HepG2 (cell line): ENCODE data around the gene ZSCAN2. TPM values are rescaled to one million over a fixed set of nuclear protein-coding genes. Genes with fewer than 3 reads are reported as not detected.

Source experiments
- DMTF1 ChIP-seq: sonication (generic); formaldehyde crosslinking; IDR thresholded peaks from 2 replicates; pipeline ENCODE4 v1.4.0; 2020; ENCODE audit warnings: mild to moderate bottlenecking, missing genetic modification reagents
- HDAC1 ChIP-seq: sonication (generic); formaldehyde crosslinking; IDR thresholded peaks from 2 replicates; pipeline ENCODE4 v1.5.1; 2020; ENCODE audit warnings: mild to moderate bottlenecking, missing genetic modification reagents
- KIAA2018 ChIP-seq: sonication (generic); formaldehyde crosslinking; IDR thresholded peaks from 2 replicates; pipeline ENCODE4 v1.5.0; 2020; ENCODE audit warnings: mild to moderate bottlenecking, missing genetic modification reagents, borderline replicate concordance
- SMAD3 ChIP-seq: sonication (generic); formaldehyde crosslinking; IDR thresholded peaks from 2 replicates; pipeline ENCODE4 v1.4.0; 2020; ENCODE audit warnings: missing genetic modification reagents
- ZBTB14 ChIP-seq: sonication (generic); formaldehyde crosslinking; IDR thresholded peaks from 2 replicates; pipeline ENCODE4 v1.4.0; 2020; ENCODE audit warnings: missing genetic modification reagents
- ZHX2 ChIP-seq, 2 experiments: sonication (generic) in 1 of 2; formaldehyde crosslinking in 1 of 2; IDR thresholded peaks; 2 replicates each; pipeline versions ENCODE4 v1.6.1 to v1.9.0; 2014 to 2022; ENCODE audit warnings: antibody characterized with exemption in 1 of 2, borderline replicate concordance in 1 of 2, inconsistent platforms in 1 of 2, low read depth in 1 of 2, missing genetic modification reagents in 1 of 2
- polyA plus RNA-seq, 8 experiments: library from polyadenylated mRNA; depleted of rRNA in 3 of 8; stranded (reverse) in 7 of 8; unstranded in 1 of 8; fragments of >200 nt; fragmentation: Illumina TruSeq in 4 of 8; extraction: Trizol in 4 of 8; gene quantifications; 2 replicates each; pipeline versions ENCODE4 v1.2.1 to v1.2.3, GENCODE V29; 2011 to 2016; ENCODE audit warnings: low read depth in 4 of 8, missing spikeins in 1 of 8, mixed read lengths in 1 of 8; ENCODE audit not compliant: insufficient read depth in 1 of 8
- total RNA-seq, 5 experiments: library from RNA; depleted of rRNA; stranded (reverse); fragments of >200 nt; fragmentation: Illumina TruSeq; extraction: Trizol; gene quantifications; 2 replicates each; pipeline ENCODE4 v1.2.3, GENCODE V29; 2016; ENCODE audit warnings: low read depth in 1 of 5

Gene ZSCAN2
- total and polyA plus RNA-seq, 2 of the 13 experiments (the other 11 are each of a cell fraction or from before 2014, with no cell fraction given): 11.4 to 21.5 TPM

GRCh38 chr15:84633311-84634227 lies 32.8 kb downstream of the ZSCAN2 start (continued):
- TF ChIP-seq ZBTB14: peak; percentile 44; the same call in 1 of the 2 replicates
- TF ChIP-seq ZHX2 (IDR thresholded peaks at IDR 0.05; ENCODE audit: low read depth): no peak
- TF ChIP-seq ZHX2 (CRISPR knock-in tag; IDR thresholded peaks at IDR 0.05; ENCODE audit: borderline replicate concordance): no peak
- no peak for TF ChIP-seq SMAD3 (CRISPR knock-in tag)
- peak; percentile 85 for TF ChIP-seq HDAC1 (CRISPR knock-in tag)
- TF ChIP-seq KIAA2018 (CRISPR knock-in tag): no peak
- TF ChIP-seq DMTF1 (CRISPR knock-in tag): no peak
